Effector memory CD4-positive, alpha-beta T cell (primary cell): ENCODE results near the gene OBSCN.

ENCODE experiments used
- DNase-seq, 3 donors: peaks; one replicate each; pipeline ENCODE4 v3.0.0-alpha.2; 2020
- H3K27ac ChIP-seq: 2 replicates; pipeline ENCODE4 v1.7.0; 2013; ENCODE audit warnings: mild to moderate bottlenecking, low read length, moderate library complexity; ENCODE audit not compliant: insufficient read depth, poor library complexity, severe bottlenecking
- H3K27me3 ChIP-seq: replicated peaks from 2 replicates; pipeline ENCODE4 v1.7.0; 2013; ENCODE audit warnings: mild to moderate bottlenecking, low read length; ENCODE audit not compliant: insufficient read depth, control insufficient read depth, poor library complexity, severe bottlenecking
- H3K36me3 ChIP-seq: 2 replicates; pipeline ENCODE4 v1.7.0; 2013; ENCODE audit warnings: mild to moderate bottlenecking, low read length, moderate library complexity; ENCODE audit not compliant: control insufficient read depth, insufficient read depth
- H3K4me1 ChIP-seq: 2 replicates; pipeline ENCODE4 v1.7.0; 2013; ENCODE audit warnings: low read length, mild to moderate bottlenecking; ENCODE audit not compliant: control insufficient read depth, insufficient read depth, poor library complexity, severe bottlenecking
- H3K4me3 ChIP-seq: 2 replicates; pipeline ENCODE4 v1.7.0; 2013; ENCODE audit warnings: low read length, low read depth, mild to moderate bottlenecking; ENCODE audit not compliant: insufficient read depth, poor library complexity, severe bottlenecking
- H3K9me3 ChIP-seq: 2 replicates; pipeline ENCODE4 v1.7.0; 2013; ENCODE audit warnings: mild to moderate bottlenecking, low read length, moderate library complexity; ENCODE audit not compliant: control insufficient read depth

The OBSCN gene

GRCh38 chr1:228272831-228273571, 65.2 kb downstream of the OBSCN start:
- Histone ChIP-seq H3K4me3 (no peak overlapping the region), H3K27ac (no peak overlapping the region), H3K4me1 (peaks cover 7% of the 10 kb centered on the region), H3K36me3 (no peaks in the 10 kb centered on the region), H3K27me3 (no peaks in the 10 kb centered on the region), H3K9me3 (no peaks in the 10 kb centered on the region)
- DNase-seq, result no peak

GRCh38 chr1:228273720-228274451, 66.0 kb downstream of the OBSCN start:
- Histone ChIP-seq H3K4me1 (peaks cover 7% of the 10 kb centered on the region), H3K27ac (no peak overlapping the region), H3K9me3 (no peaks in the 10 kb centered on the region), H3K27me3 (no peaks in the 10 kb centered on the region), H3K4me3 (no peak overlapping the region), H3K36me3 (no peaks in the 10 kb centered on the region)
- no peak for DNase-seq

DNA sequence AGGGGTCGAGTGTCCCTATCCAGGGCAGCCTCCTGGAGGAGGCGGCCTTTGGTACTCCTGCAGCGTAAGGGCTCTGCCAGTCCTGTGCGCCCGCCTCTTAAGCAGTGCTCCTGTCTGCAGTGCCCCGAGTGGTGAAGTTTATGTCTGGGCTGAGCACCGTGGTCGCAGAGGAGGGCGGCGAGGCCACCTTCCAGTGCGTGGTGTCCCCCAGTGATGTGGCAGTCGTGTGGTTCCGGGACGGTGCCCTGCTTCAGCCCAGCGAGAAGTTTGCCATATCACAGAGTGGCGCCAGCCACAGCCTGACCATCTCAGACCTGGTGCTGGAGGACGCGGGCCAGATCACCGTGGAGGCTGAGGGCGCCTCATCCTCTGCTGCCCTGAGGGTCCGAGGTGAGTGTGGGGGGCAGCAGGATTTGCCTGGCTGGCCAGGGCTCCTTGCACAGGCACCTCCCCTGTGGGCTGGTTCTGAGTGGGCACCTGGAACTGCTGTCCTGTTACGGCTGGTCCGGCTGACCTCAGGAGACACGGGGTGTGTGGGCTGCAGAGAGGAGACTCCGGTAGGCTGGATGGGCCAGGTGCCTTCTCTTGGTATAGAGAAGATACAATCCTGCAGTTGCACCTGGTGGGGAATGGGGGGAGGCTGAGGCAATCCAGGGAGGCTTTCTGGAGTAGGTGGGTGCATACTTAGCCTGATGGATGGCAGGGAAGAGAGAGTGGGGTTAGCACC, 66.8 kb downstream of the OBSCN start:
- H3K4me1 ChIP-seq, result peaks cover 7% of the 10 kb centered on the region
- H3K36me3 ChIP-seq, result peaks cover 5% of the 10 kb centered on the region
- H3K4me3 ChIP-seq, result peak overlapping the region; percentile 78
- no peak overlapping the region for H3K27ac ChIP-seq
- no peak for DNase-seq
- no peaks in the 10 kb centered on the region for H3K27me3 ChIP-seq
- no peaks in the 10 kb centered on the region for H3K9me3 ChIP-seq

DNA sequence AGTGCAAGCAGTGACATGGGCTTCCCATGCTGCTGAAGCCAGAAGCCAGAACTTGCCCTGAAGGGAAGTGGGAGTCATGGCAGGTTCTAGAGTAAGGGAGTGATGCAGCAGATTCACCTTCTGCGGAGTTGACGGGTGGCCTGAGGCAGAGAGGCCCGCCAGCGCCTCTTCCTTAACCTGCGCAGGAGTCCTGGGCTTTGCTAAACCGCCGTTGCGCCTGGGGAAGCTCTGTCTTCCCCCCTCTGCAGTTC, 67.3 kb downstream of the OBSCN start:
- Histone ChIP-seq H3K27ac (peak overlapping the region; percentile 53), H3K9me3 (no peaks in the 10 kb centered on the region), H3K27me3 (no peaks in the 10 kb centered on the region), H3K4me3 (peak overlapping the region; percentile 78), H3K4me1 (peaks cover 7% of the 10 kb centered on the region), H3K36me3 (peaks cover 6% of the 10 kb centered on the region)
- no peak for DNase-seq

DNA sequence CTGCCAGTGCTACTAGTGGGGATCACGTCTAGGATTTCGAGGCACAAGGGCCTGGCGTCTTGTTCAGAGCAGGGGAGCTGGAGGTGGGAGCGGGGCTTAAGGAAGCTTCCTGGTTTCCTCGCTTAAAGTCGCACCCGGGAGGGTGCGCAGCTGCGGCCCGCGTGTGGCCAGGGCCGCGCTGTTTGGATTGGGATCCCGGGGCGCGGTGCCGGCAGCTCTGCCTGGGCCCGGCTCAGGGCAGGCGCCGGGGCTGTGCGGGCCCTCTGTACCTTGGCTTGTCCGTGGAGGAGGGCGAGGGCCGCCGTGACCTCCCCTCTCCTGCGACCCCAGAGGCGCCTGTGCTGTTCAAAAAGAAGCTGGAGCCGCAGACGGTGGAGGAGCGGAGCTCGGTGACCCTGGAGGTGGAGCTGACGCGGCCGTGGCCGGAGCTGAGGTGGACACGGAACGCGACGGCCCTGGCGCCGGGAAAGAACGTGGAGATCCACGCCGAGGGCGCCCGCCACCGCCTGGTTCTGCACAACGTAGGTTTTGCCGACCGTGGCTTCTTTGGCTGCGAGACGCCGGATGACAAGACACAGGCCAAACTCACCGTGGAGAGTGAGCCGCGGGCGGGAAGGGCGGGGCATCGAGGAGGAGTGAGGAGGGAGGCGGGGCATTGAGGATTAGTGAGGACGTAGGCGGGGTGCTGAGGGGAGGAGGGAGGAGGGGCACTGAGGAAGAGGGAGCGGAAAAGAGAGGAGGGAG, 67.8 kb downstream of the OBSCN start:
- peak overlapping the region; percentile 78 for H3K4me3 ChIP-seq
- H3K4me1 ChIP-seq, result peaks cover 7% of the 10 kb centered on the region
- peak overlapping the region; percentile 53 for H3K27ac ChIP-seq
- H3K27me3 ChIP-seq, result no peaks in the 10 kb centered on the region
- H3K36me3 ChIP-seq, result peaks cover 11% of the 10 kb centered on the region
- DNase-seq, result peak; percentile 78 to 82 (median 78)
- no peaks in the 10 kb centered on the region for H3K9me3 ChIP-seq

DNA sequence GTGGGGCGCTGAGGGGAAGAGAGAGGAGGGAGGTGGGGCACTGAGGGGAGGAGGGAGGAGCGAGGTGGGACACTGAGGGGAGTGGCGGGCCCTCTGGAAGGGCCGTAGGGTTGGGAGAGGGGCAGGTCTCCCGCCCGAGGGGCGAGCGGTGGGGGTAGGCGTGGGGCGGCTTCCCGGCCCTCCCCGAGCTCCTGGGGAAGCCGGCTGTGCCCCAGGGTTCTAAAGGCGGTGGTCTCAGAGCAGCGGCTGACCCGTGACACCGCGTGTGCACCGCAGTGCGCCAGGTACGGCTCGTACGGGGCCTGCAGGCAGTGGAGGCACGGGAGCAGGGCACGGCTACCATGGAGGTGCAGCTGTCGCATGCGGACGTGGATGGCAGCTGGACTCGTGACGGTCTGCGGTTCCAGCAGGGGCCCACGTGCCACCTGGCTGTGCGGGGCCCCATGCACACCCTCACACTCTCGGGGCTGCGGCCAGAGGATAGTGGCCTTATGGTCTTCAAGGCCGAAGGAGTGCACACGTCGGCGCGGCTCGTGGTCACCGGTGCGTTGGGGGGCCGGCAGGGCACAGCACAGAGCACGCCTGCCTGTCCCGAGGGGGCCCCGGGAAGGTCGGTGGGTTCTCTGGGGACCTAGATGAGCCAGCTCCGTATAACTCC, 68.5 kb downstream of the OBSCN start:
- Histone ChIP-seq H3K36me3 (peaks cover 12% of the 10 kb centered on the region), H3K27ac (peak overlapping the region; percentile 32), H3K9me3 (no peaks in the 10 kb centered on the region), H3K27me3 (no peaks in the 10 kb centered on the region), H3K4me3 (peak overlapping the region; percentile 78), H3K4me1 (peaks cover 7% of the 10 kb centered on the region)
- no peak for DNase-seq

GRCh38 chr1:228276901-228277490, 69.2 kb downstream of the OBSCN start:
- Histone ChIP-seq H3K9me3 (no peaks in the 10 kb centered on the region), H3K4me3 (no peak overlapping the region), H3K27me3 (no peaks in the 10 kb centered on the region), H3K27ac (no peak overlapping the region), H3K4me1 (peaks cover 7% of the 10 kb centered on the region), H3K36me3 (peaks cover 12% of the 10 kb centered on the region)
- DNase-seq, result no peak

DNA sequence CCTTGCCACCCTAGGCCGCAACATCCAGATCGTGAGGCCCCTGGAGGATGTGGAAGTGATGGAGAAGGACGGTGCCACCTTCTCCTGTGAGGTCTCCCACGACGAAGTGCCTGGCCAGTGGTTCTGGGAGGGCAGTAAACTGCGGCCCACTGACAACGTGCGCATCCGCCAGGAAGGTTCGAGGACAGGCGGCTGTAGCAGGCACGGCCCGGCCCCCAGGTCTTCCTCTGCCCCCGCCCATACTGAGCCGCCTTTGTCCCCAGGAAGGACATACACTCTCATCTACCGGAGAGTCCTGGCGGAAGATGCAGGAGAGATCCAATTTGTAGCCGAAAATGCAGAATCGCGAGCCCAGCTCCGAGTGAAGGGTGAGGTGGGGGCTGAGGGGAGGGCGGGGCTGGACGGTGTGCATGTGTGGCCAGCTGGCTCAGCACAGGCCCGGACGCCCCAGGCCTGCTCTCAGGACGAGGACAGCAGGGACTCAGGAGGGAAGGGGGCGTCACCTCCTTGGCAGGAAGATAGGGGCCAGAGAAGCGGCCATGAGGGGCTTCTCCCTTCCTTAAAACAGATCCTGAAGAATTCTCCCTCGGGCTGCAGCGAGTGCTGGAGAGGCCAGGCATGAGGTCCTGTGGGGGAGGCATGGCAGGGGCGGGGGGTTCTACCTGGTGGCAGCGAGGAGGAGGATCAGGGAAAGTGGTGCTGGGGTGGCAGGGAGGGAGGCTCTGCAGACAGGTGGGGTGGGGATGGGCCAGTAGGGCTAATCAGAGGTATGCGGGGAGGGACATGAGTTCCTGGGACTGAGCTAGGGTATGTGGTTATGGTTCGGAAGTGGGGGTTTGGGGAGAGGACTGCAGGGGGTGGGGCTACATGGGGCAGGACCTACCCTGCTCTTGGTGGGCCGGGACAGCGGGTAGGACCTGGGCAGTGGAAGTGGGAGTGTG, 69.9 kb downstream of the OBSCN start:
- H3K27me3 ChIP-seq, result no peaks in the 10 kb centered on the region
- peaks cover 7% of the 10 kb centered on the region for H3K4me1 ChIP-seq
- H3K27ac ChIP-seq, result no peak overlapping the region
- no peak for DNase-seq
- H3K36me3 ChIP-seq, result peaks cover 15% of the 10 kb centered on the region
- no peak overlapping the region for H3K4me3 ChIP-seq
- no peaks in the 10 kb centered on the region for H3K9me3 ChIP-seq
